Femur (tissue), 1 donor: Measurements from ENCODE around the gene SENP6.
"Not testable (repeated sequence)": the region's sequence is repeated elsewhere in the genome, so short reads cannot be mapped to it uniquely, and the experiment has no call there.

Source experiments
- DNase-seq: peaks from one replicate; pipeline ENCODE4 v3.0.0-alpha.2; 2017

Gene SENP6

GRCh38 chr6:75601304-75602245 lies at the start of gene SENP6:
SENP6 (plus strand) TSS chr6:75601880; CDS start chr6:75602525, 645 bp downstream.
- DNase-seq = peak; percentile 91

GRCh38 chr6:75556240-75556639 lies 45.4 kb upstream of the SENP6 start:
- DNase-seq = no peak

GRCh38 chr6:75557068-75557467 lies 44.6 kb upstream of the SENP6 start:
- no peak for DNase-seq

GRCh38 chr6:75563032-75563431 lies 38.6 kb upstream of the SENP6 start:
- no peak for DNase-seq

GRCh38 chr6:75566137-75566767 lies 35.4 kb upstream of the SENP6 start:
- no peak for DNase-seq

GRCh38 chr6:75568100-75568499 lies 33.6 kb upstream of the SENP6 start:
- DNase-seq = no peak

GRCh38 chr6:75568965-75569364 lies 32.7 kb upstream of the SENP6 start:
- DNase-seq = no peak

GRCh38 chr6:75570671-75571070 lies 31.0 kb upstream of the SENP6 start:
- DNase-seq = not testable (repeated sequence)

- no peak for DNase-seq
Measured at GRCh38 chr6:75572072-75572471, 29.6 kb upstream of the SENP6 start.

GRCh38 chr6:75579951-75580350 lies 21.7 kb upstream of the SENP6 start:
- no peak for DNase-seq

GRCh38 chr6:75581231-75581630 lies 20.4 kb upstream of the SENP6 start:
- DNase-seq = no peak

- DNase-seq = not testable (repeated sequence)
Measured at GRCh38 chr6:75584552-75584951, 17.1 kb upstream of the SENP6 start.

GRCh38 chr6:75588948-75589347 lies 12.7 kb upstream of the SENP6 start:
- DNase-seq = no peak

GRCh38 chr6:75590370-75590769 lies 11.3 kb upstream of the SENP6 start:
- no peak for DNase-seq

- DNase-seq = not testable (repeated sequence)
Measured at GRCh38 chr6:75596380-75596779, 5.3 kb upstream of the SENP6 start.

GRCh38 chr6:75600768-75601167 lies 912 bp upstream of the SENP6 start:
- no peak for DNase-seq

GRCh38 chr6:75602246-75603105 lies 796 bp downstream of the SENP6 start:
- DNase-seq = peak; percentile 64

GRCh38 chr6:75603106-75603420 lies 1.4 kb downstream of the SENP6 start:
- no peak for DNase-seq

- no peak for DNase-seq
Measured at GRCh38 chr6:75604294-75604693, 2.6 kb downstream of the SENP6 start.

- no peak for DNase-seq
Measured at GRCh38 chr6:75605635-75606034, 4.0 kb downstream of the SENP6 start.

- no peak for DNase-seq
Measured at GRCh38 chr6:75608304-75608703, 6.6 kb downstream of the SENP6 start.

- no peak for DNase-seq
Measured at GRCh38 chr6:75608956-75609533, 7.4 kb downstream of the SENP6 start.
